ENCODE data around the gene MED27.
A peak's percentile ranks its signal among the peaks of the same experiment; 100 is the strongest.

The MED27 gene

DNA sequence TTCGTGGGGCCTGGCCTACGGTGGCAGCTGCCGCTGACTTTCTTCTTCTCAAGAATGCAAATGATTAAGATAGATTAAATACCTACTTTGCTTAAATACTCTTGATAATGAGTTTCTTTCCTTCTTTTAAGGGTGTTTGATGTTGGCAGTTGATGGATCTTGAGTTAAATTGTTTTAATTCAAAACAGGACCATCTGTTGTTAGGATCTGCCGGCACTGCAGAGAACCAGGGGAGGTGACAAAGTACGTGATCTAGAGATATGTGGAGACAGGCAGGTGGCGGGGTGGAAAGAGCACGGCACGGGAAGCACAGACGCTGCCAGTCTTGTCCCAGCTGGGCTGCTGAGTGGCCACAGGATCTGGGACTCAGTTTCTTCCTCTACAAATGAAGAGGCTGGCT is 37.9 kb downstream of the MED27 start:
- no peak for DNase-seq (ENCODE audit: low spot score)

GRCh38 chr9:132040808-132041207 is 38.9 kb downstream of the MED27 start:
- no peak for DNase-seq (ENCODE audit: low spot score)

DNA sequence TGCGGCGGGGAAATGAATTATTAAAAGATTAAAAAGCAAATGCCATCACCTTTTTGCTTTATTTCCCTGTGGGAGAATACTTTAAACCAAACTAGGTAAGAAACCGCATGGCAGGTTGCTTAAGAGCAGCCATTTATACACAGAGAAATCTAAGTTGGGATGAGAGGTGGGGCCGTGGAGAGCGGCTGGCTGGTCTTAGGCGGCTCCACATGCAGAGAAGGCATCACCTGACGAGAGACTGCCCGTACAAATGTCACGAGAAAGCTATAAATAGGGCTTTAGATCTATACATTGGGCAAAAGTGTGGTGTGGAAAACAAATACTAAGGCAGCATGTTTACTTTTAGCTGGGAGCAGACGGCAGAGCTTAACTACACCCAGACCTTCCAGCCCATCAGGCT is 39.4 kb downstream of the MED27 start:
- DNase-seq (ENCODE audit: low spot score), result no peak

DNA sequence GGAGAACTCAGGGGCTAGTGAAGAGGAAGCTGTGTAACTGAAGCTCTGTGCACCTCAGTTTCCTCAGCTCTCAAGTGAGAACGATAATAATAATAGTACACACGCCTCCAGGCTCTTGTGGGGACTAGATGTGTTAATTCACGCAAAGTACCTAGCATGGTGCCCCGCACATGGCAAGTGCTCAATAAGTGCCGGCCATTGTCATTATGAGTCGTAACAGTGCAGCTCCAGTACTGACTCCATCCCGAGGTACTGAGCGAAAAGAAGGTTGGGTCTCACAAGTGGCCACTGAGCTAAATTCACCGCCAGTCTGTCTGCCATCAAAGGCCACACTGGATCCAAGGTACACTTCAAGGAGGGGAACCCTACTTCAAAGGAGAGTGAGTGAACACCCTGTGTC is 40.4 kb downstream of the MED27 start:
- no peak for DNase-seq (ENCODE audit: low spot score)

DNA sequence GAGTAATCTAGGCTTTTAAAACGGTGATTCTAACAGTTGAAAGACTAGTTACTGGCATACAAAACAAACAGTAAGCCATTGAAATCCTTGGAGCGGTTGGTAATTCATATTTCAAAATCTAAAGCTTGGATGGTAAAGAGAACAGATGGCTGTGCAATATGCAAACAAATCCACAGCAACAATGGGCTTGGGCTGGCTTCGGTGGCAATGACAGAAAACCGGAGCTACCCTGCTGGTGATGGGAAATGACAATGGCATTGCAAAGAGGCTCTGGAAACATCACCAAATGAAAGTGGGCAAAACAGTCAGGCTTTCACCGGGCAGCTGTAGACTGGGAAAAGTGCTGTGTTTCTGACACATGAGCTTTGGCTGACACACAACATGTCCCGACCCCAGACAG is 42.2 kb downstream of the MED27 start:
- no peak for DNase-seq (ENCODE audit: low spot score)

DNA sequence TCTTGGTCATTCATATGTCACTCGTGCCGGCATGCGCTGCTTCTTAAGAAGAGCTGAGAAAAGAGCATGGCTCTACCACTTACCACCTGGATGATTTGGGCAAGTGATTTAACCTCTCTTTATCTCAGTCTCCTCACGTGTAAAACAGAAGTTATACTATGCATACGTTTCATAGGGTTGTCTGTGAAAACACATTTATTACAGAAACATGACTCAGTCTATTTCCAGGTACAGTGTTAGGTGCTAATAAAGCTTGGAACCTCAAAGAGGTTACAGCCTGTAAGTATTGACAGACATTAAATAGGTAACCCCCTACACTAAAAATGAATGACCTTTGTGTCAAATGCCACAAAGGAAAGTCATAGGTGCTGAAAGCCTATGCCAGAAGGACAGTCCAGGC is 43.1 kb downstream of the MED27 start:
- DNase-seq (ENCODE audit: low spot score), result no peak

- DNase-seq (ENCODE audit: low spot score), result no peak
These were observed 44.0 kb downstream of the MED27 start for GRCh38 chr9:132035679-132036078.

GRCh38 chr9:132032238-132032950 is 47.3 kb downstream of the MED27 start:
- DNase-seq (ENCODE audit: low spot score), result no peak

DNA sequence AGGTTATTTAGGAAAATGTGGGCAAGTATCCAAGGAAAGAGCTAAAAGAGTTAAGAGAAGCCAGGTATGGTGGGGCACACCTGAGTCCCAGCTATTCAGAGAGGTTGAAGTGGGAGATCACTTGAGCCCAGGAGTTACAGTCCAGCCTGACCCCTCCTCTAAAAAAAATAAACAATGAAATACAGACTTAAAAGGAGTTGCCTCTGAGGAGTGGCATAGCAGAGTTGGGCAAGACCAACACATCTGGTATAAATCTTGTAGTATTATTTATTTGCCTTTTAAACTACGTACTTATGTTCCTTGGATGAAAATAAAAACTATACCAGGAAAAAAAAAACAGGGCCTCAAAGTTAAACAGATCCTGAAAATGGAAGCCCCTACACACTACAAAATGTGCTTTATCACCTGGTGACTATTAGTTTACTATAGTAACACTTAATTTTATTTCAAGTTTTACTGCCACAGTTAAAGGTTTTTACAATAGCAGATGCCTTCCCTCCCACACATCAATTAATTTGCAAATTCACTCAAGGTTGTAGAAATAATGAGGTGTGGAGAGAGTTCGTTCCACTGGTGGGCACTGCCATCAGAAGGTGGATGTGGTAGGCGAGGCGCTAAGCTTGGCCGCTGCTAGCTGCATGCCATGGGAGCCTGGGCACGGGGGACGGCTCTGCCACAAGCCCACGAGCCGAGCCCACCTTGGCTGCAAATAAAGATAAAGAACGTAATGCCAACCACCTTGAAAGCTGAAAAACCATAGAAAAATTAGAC is 48.0 kb downstream of the MED27 start:
- no peak for DNase-seq (ENCODE audit: low spot score)

DNA sequence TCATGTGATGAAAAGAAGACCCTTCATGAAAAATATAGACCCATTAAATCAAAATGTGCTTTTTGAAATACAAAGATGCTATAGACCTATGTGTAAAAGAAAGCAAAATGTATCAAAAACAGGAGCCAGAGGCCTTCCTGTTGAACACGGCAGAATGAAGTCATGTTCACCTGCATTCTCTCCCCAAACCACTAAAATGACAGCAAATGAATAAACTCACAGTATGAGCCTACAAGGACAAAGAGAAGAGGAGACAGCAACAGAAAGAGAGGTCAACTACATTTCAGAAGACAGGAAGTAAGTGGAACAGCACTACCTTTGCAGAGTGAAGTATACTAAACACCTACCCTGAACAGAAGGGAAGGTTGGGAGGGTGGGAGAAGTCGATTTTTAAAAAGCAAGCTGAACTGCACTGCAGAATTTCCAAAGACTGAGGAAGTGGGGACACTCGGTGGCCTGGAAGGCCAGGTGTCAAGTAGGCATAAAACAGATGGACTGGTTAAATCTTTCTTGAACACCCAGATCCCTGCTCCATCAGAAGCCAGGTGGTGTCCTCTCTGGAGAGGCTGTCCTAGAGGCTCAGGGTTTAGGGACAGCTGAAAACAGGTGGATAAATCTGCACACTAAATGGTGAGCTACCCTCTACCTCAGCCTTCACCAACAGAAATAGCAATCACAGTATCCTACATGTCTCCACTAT is 48.9 kb downstream of the MED27 start:
- DNase-seq (ENCODE audit: low spot score), result no peak

GRCh38 chr9:132027752-132028663 is 51.7 kb downstream of the MED27 start:
- DNase-seq (ENCODE audit: low spot score), result no peak

DNA sequence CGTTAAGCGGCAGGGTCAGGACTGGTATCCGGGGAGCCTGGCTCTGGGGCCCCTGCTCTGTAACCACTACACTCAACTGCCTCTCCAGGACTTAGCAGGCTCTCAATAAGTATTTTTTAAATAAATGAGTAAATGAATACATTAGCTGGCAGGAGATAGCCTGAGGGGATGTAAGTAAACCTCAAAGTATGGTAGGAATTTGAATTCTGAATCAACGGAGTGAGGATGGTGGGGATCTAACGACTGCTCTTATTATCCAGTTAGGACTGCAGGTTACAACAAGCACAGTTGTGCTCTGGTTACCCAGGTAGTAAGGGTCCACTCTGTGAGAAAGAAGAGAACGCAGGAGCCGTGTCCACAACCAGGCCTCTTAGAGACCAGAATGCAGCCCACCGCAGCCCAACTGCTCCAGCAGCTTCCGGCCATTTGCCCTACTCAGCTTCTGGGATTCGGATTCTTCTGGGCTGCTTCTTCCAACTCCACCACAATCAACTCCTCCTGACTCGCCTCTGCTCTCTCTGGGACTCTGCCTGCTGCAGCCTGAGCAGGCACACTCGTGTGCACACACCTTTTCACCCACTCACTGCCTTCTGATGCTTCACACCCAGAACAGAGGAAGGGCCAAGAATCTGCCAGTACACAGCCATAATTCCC is 52.6 kb downstream of the MED27 start:
- DNase-seq (ENCODE audit: low spot score), result no peak

DNA sequence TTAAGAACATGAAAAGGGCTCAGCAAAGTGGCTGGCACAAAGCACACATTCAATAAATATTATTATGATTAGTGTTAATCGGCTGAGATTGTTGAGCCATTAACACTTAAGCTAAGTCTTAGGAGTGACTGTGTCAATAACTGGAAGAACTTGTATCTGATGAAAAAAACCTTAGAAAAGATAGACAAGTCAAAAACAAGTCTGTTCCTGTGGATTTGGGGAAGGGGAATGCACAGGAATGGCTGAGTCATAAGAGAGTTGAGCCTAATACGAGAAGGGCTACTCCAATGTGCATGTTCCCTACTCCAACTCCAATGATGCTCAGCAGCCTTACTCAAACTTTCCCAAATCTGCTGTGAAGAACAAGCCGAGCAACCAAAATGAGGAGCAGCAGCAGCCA is 53.9 kb downstream of the MED27 start:
- DNase-seq (ENCODE audit: low spot score), result no peak

DNA sequence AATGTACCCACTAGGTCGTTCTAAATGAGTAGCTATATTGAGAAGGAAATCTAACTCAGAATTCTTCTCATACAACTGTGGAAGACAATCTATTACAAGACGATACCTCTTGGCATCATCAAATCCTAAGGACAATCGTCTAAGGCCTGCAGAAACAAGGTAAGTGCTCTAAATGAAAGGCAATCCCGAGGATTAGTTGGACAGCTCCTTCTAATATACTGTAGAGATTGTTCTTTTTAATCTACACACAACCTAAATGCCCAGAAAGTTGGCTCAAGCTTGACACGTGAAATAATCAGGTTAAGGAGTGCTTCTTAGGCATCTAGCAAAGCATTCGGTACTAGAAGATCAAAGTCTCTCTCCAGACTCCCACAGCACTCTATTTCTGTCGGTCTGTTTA is 55.1 kb downstream of the MED27 start:
- DNase-seq (ENCODE audit: low spot score), result no peak

DNA sequence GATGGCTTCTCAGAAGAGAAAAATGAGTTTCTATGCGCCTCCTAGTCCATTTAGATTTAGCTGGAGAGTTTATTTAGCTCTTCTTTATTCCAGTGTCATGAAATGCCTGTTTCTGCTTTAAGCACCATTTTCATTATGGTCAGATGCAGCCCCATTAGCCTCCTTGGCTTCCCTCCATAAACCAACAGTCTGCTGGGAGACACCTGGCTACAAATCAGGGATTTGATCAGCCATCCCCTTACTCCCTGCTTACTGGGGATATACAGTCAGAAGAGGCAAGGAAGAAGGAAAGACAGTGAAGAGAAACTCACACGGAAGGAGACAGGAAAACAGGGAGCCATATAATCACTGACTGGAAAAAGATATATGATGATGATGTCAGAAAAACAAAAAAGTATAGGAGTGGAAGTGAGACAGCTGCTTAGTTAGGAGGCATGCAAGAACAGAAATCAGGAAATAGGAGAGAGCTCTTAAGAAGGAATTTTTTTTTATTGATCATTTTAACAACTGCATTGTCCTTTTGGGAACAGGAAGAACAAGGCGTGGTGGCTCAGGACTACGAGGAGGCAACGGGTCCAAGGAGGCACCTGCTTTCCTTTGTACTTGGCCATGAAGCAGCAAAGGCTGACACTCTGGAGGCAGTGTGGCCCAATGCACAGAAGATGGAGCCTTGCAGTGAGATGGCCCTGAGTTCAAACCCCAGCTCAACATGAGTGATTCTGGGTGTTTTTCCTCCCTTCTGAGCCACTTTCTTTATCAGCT is 56.1 kb downstream of the MED27 start:
- no peak for DNase-seq (ENCODE audit: low spot score)

- DNase-seq (ENCODE audit: low spot score), result no peak
These were observed 58.7 kb downstream of the MED27 start for GRCh38 chr9:132020820-132021510.

- peak; percentile 24 for DNase-seq (ENCODE audit: low spot score)
These were observed 59.4 kb downstream of the MED27 start for GRCh38 chr9:132020272-132020671.

DNA sequence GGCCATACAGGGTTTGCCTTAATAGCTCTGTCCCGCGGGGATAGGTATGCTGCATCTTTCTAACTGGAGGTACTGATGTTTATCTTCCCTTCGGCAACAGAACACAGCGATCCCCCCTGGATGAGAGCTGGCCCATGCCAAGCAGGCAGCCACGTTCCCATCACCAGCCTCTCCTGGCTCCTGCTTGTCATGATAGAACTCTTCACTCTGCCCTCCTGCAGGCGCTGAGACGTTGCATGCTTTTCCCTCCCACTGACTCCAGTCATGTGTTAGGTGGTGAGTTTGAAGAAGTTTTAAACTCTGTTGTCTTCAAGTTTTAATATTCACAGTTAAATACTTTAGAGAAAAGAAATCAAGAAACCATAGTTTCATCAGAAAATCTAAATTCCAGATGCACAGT is 60.0 kb downstream of the MED27 start:
- no peak for DNase-seq (ENCODE audit: low spot score)

DNA sequence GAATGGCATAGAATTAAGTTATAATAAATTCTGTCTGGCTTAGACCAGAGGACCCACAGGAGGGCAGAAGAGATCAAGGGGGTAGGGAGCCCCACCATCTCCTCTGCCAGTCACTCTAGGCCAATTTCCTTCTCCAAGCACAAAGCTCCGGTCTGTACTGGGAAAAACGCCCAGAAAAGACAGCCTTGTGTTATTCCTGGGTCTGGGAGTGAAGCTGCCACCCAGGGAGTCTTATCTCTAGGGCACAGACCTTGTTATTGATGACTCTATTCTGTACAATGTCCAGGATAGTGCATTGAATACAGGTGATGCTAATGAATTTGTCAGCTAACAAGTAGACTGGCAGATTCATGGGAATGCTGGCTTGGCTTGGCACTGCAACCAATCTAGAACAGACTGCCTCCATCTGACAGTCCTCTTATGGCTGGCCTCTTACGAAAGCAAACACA is 60.7 kb downstream of the MED27 start:
- no peak for DNase-seq (ENCODE audit: low spot score)

- no peak for DNase-seq (ENCODE audit: low spot score)
These were observed 63.2 kb downstream of the MED27 start for GRCh38 chr9:132016456-132016855.

Data from HuH-7 (cell line).